Muscle of arm (tissue), 12 donors: ENCODE data around the gene CAND1. TPM values are rescaled to one million over a fixed set of nuclear protein-coding genes. Genes with fewer than 3 reads are reported as not detected.
A peak's percentile ranks its signal among the peaks of the same experiment; 100 is the strongest.

Experiments used
- DNase-seq: peaks from one replicate; pipeline ENCODE4 v3.0.0-alpha.2; 2013
- polyA plus RNA-seq, 12 donors: library from polyadenylated mRNA; unstranded; fragments of 120-200 nt; gene quantifications; one replicate each; pipeline ENCODE4 v1.2.1, GENCODE V29; 2013; ENCODE audit not compliant: insufficient read length in 12 of 12

The CAND1 gene
- polyA plus RNA-seq, 12 donors = 70.5 to 125 (median 99.3) TPM; not detected in 1

DNA sequence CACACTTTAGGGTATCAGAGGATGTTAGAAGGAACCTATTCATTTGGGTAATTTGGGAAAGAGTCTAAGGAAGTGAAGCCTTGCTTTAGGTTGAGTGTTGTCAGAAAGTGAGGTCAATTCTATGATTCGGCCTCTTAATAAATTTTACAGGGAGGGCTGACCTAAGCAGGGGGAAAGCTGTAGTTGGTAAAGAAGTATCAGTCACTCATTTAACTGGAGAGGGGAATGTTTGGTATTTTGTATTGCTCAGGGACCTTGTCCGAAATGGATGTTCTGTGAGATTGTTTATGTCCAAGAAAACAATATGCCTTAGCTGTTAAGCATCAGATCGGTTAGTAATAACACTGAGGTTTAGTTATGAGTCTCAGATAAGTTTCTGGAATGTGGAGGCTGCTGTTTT, 7.3 kb downstream of the CAND1 start:
- no peak for DNase-seq

GRCh38 chr12:67279637-67280036, 10.5 kb downstream of the CAND1 start:
- no peak for DNase-seq

GRCh38 chr12:67280088-67280487, 10.9 kb downstream of the CAND1 start:
- no peak for DNase-seq

- no peak for DNase-seq
Measured at GRCh38 chr12:67280572-67280971, 11.4 kb downstream of the CAND1 start.

DNA sequence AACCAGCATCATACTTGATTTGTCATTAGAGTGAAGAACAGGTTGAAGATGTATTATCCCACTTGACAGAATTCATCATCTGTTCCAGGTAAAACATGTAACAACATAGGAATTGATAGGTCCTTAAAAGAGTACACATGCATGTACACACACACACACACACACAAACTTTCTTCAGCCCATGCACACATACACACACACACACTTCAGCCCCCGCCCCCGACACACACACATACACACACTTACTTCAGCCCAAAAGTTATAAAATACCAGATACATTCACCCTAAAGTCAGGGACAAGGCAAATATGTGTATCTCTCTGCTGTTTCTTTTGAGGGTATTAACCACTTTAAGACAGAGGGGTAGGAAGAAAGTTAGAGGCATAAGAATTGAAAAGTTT, 15.4 kb downstream of the CAND1 start:
- no peak for DNase-seq

DNA sequence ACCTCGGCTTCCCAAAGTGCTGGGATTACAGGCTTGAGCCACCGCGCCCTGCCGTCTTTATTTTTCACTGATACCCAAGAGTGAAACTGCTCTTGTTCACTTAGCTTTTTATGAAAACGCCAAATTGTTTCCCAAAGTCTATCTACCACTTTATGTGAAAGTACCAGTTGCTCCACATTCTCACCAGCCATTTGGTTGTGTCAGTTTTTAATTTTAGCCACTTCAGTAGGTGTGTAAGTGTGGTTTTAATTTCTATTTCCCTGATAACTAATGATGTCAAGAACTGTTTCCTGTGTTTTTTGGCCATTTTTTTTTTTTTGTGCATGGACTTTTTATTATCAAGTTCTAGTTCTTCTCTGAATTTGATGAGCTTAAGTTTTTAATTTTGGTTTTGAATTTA, 17.1 kb downstream of the CAND1 start:
- DNase-seq = no peak

GRCh38 chr12:67287311-67287710, 18.2 kb downstream of the CAND1 start:
- no peak for DNase-seq

DNA sequence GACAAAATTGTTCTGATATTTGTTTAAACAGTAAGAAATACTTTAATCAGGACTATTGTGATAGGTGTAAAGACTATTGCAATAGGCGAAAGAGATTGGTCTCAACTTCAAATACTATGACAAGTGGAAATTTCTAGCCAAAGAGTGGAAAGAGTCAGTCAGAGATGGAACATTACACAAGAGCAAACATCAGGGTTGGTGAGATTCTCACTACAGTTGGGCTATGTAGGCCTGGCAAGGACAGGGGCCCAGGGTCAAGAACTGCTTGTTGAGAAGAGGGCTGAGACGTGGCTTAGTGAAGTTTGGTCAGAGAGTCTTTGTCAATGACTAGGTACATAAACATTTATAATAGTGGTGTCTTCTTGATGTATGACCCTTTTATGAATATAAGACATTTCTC, 19.4 kb downstream of the CAND1 start:
- DNase-seq = no peak

GRCh38 chr12:67290378-67290777, 21.2 kb downstream of the CAND1 start:
- no peak for DNase-seq

DNA sequence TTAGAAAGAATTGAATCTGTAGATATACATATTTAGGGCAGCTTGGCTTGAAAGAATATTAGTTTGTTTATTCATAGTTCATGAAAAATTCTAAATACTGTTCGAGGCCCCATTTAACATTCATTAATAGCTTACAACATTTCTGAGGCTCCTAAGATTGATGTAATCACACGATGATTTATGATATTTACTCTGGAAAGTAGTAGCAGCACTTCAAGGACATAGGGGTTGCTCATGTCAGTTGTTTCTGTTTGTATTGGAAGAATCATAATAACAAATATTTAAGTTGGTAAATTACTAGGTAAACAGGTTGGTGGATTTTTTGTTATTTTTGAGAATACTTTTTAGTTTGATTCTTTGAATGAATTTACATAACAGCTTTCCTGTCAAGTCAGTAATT, 30.4 kb downstream of the CAND1 start:
- DNase-seq = no peak

DNA sequence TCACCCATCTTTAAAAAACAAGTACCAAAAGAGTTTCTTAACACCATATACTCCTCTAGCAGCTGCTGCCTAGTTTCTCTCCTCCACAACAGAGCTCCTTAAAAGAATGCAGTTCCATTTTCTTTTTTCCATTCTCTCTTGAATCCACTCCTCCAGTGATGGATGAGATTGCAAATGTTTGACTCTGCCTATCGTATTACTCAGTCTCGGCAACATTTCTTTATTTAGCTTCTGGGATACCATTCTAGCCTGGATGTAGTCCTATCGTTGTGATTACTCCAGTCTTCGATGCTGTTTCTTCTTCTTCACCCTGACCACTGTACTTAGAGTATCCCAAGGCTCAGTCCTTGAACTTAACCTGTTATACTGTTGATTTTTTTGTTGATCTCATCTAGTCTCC, 30.8 kb downstream of the CAND1 start:
- no peak for DNase-seq

DNA sequence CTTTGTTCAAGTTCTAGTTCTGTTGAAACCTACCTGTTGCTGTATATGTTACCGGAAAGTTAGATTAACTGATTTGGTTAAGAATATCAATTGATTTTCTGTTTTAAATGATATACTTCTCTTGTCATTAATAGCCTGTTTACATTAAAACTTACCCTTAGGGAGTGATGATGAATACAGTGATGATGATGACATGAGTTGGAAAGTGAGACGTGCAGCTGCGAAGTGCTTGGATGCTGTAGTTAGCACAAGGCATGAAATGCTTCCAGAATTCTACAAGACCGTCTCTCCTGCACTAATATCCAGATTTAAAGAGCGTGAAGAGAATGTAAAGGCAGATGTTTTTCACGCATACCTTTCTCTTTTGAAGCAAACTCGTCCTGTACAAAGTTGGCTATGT, 33.0 kb downstream of the CAND1 start:
- DNase-seq = peak; percentile 31

- DNase-seq = no peak
Measured at GRCh38 chr12:67305544-67305943, 36.4 kb downstream of the CAND1 start.

GRCh38 chr12:67306712-67307111, 37.6 kb downstream of the CAND1 start:
- DNase-seq = no peak

- no peak for DNase-seq
Measured at GRCh38 chr12:67315661-67316060, 46.5 kb downstream of the CAND1 start.

- no peak for DNase-seq
Measured at GRCh38 chr12:67318786-67319185, 49.6 kb downstream of the CAND1 start.

DNA sequence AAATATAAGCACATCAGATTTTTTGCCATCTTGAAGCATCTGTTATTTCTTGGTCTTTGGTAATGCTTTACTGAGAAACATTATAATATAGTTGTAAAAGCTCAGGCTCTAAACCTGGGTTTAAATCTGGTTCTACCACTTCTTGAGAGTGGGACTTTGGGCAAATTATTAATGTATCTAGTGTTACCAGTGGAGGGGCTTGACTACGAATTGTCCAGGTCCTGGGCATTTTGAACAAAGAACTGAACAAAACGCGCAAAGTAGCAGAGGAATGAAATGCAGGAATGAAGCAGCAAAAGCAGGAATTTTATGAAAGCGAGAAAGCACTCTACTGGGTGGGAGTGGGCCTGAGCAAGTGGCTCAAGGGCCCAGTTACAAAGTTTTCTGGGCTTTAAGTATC, 50.8 kb downstream of the CAND1 start:
- DNase-seq = no peak

GRCh38 chr12:67320614-67321295, 51.6 kb downstream of the CAND1 start:
- DNase-seq = no peak

DNA sequence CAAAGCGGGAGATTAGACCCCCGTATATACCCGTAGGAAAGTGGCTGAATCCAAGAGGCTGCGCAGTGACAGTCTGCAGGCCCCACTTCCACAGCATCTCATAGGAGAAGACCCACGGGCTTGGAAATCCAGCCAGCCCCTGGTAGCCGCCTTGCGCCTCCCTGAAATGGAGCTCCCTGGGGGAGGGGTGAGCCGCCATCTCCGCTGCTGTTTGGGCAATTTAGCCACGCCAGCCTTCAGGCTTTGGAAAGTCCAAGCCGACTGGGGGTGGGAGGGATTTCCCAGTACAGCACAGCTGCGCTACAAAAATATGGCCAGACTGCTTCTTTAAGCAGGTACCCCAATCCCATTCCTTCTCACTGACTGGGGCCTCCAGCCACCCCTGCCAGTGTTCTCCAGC, 53.4 kb downstream of the CAND1 start:
- no peak for DNase-seq

GRCh38 chr12:67323007-67323406, 53.8 kb downstream of the CAND1 start:
- DNase-seq = no peak

- no peak for DNase-seq
Measured at GRCh38 chr12:67326637-67327036, 57.5 kb downstream of the CAND1 start.

- DNase-seq = peak; percentile 9
Measured at GRCh38 chr12:67327466-67327865, 58.3 kb downstream of the CAND1 start.

- no peak for DNase-seq
Measured at GRCh38 chr12:67331123-67331522, 62.0 kb downstream of the CAND1 start.

DNA sequence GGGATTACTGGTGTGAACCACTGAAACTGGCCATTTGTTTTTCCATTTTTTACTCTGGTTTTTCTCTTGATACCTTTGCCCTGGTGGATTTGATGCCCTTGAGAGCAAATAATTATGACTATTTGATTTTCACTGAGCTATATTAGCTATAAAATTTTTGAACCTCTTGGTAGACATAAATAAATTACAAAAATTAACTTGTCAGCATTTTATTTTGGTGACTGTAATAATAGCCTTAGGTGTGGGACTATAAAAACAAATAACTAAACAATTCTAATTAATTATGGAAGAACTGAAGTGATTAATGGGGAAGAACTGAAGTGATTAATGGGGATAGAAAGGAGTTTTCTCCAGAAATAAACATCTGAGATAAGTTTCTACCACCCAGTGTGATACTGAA, 62.7 kb downstream of the CAND1 start:
- no peak for DNase-seq

GRCh38 chr12:67333649-67334048, 64.5 kb downstream of the CAND1 start:
- DNase-seq = no peak
